ENCODE results near the gene DNAJC15.
A peak's percentile ranks its signal among the peaks of the same experiment; 100 is the strongest.

The DNAJC15 gene

GRCh38 chr13:43083750-43084149 is 60.4 kb downstream of the DNAJC15 start:
- no peak for DNase-seq (ENCODE audit: low read depth, low spot score)

- peak; percentile 33 for DNase-seq (ENCODE audit: low read depth, low spot score)
Observed at GRCh38 chr13:43085545-43085944, 62.2 kb downstream of the DNAJC15 start.

- DNase-seq (ENCODE audit: low read depth, low spot score) = no peak
Observed at GRCh38 chr13:43086181-43086580, 62.8 kb downstream of the DNAJC15 start.

- no peak for DNase-seq (ENCODE audit: low read depth, low spot score)
Observed at GRCh38 chr13:43088093-43088511, 64.7 kb downstream of the DNAJC15 start.

- no peak for DNase-seq (ENCODE audit: low read depth, low spot score)
Observed at GRCh38 chr13:43089912-43090498, 66.6 kb downstream of the DNAJC15 start.

GRCh38 chr13:43094901-43095300 is 71.5 kb downstream of the DNAJC15 start:
- DNase-seq (ENCODE audit: low read depth, low spot score) = no peak

- DNase-seq (ENCODE audit: low read depth, low spot score) = no peak
Observed at GRCh38 chr13:43095771-43096719, 72.7 kb downstream of the DNAJC15 start.

GRCh38 chr13:43100667-43101066 is 77.3 kb downstream of the DNAJC15 start:
- DNase-seq (ENCODE audit: low read depth, low spot score) = no peak

GRCh38 chr13:43102304-43102703 is 78.9 kb downstream of the DNAJC15 start:
- no peak for DNase-seq (ENCODE audit: low read depth, low spot score)

GRCh38 chr13:43107780-43108179 is 84.4 kb downstream of the DNAJC15 start:
- DNase-seq (ENCODE audit: low read depth, low spot score) = no peak

- DNase-seq (ENCODE audit: low read depth, low spot score) = no peak
Observed at GRCh38 chr13:43110036-43110435, 86.7 kb downstream of the DNAJC15 start.

- no peak for DNase-seq (ENCODE audit: low read depth, low spot score)
Observed at GRCh38 chr13:43110658-43111057, 87.3 kb downstream of the DNAJC15 start.

- no peak for DNase-seq (ENCODE audit: low read depth, low spot score)
Observed at GRCh38 chr13:43111559-43112400, 88.4 kb downstream of the DNAJC15 start.

GRCh38 chr13:43113603-43114002 is 90.2 kb downstream of the DNAJC15 start:
- no peak for DNase-seq (ENCODE audit: low read depth, low spot score)

- no peak for DNase-seq (ENCODE audit: low read depth, low spot score)
Observed at GRCh38 chr13:43114504-43114903, 91.1 kb downstream of the DNAJC15 start.

GRCh38 chr13:43115141-43115540 is 91.8 kb downstream of the DNAJC15 start:
- no peak for DNase-seq (ENCODE audit: low read depth, low spot score)

GRCh38 chr13:43116242-43116641 is 92.9 kb downstream of the DNAJC15 start:
- DNase-seq (ENCODE audit: low read depth, low spot score) = no peak

- no peak for DNase-seq (ENCODE audit: low read depth, low spot score)
Observed at GRCh38 chr13:43118521-43118920, 95.1 kb downstream of the DNAJC15 start.

- DNase-seq (ENCODE audit: low read depth, low spot score) = no peak
Observed at GRCh38 chr13:43119206-43119605, 95.8 kb downstream of the DNAJC15 start.

- no peak for DNase-seq (ENCODE audit: low read depth, low spot score)
Observed at GRCh38 chr13:43122791-43123190, 99.4 kb downstream of the DNAJC15 start.

- DNase-seq (ENCODE audit: low read depth, low spot score) = no peak
Observed at GRCh38 chr13:43123856-43124255, 100.5 kb downstream of the DNAJC15 start.

- no peak for DNase-seq (ENCODE audit: low read depth, low spot score)
Observed at GRCh38 chr13:43124490-43124889, 101.1 kb downstream of the DNAJC15 start.

Measured in smooth muscle cell of the brain vasculature (primary cell).